NCI-H82 (cell line): ENCODE data around the gene MED9.
"Not testable (repeated sequence)": the region's sequence is repeated elsewhere in the genome, so short reads cannot be mapped to it uniquely, and the experiment has no call there.

Experiments
- DNase-seq: peaks from one replicate; lab custom pipeline; 2025; lab: John Stamatoyannopoulos, UW

MED9 gene, protein sequence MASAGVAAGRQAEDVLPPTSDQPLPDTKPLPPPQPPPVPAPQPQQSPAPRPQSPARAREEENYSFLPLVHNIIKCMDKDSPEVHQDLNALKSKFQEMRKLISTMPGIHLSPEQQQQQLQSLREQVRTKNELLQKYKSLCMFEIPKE

GRCh38 chr17:17476865-17477467, at the start of gene MED9:
TSS of gene MED9 (plus strand) at chr17:17477000. CDS start at chr17:17477042, 42 bp downstream.
- DNase-seq, result peak; percentile 98

- DNase-seq, result peak; percentile 68
These were observed 47.6 kb upstream of the MED9 start for GRCh38 chr17:17429222-17429621.

- DNase-seq, result not testable (repeated sequence)
These were observed 45.9 kb upstream of the MED9 start for GRCh38 chr17:17430924-17431323.

GRCh38 chr17:17431605-17432004, 45.2 kb upstream of the MED9 start:
- no peak for DNase-seq

DNA sequence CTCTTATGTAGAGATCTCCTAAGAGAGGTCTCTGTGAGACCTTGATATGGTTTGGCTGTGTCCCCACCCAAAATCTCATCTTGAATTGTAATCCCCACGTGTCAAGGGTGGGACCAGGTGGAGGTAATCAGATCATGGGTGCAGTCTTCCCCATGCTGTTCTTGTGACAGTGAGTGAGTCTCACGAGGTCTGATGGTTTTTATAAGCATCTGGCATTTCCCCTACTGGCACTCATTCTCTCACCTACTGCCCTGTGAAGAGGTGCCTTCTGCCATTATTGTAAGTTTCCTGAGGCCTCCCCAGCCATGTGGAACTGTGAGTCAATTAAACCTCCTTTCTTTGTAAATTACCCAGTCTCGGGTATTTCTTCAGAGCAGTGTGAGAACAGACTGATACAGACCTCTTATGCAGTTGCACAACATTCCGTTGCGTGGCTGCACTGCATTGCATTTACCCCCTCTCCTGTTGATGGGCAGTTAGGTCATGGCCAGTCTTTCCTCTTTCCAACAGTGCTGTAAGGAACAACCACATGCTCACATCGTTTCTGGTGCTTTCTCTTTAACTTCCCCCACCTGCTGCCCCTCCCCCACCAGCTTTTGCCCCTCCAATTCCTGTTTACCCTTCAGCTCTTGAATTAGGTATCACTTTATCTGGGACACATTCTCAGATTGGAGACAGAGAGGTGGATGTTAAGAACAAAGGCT, 43.6 kb upstream of the MED9 start:
- peak; percentile 52 for DNase-seq

DNA sequence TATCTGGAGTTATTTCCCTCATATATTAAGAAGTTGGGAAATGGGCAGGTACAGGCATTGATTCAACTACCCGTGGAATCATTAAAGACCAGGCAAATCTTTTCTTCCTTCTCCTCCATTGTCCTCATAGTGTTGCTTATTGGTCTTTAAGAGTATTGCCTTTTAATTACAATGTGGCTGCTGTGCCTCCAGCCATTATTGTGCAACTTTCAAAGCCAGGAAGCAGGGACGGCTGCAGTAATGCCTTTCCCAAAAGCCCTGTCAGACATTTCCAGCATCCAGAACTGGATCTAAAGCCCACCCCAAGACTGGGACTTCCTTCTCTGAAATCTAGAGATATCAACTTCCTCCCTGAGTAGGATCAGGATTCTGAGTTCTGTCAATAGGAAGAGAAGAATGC, 42.3 kb upstream of the MED9 start:
- DNase-seq, result no peak

DNA sequence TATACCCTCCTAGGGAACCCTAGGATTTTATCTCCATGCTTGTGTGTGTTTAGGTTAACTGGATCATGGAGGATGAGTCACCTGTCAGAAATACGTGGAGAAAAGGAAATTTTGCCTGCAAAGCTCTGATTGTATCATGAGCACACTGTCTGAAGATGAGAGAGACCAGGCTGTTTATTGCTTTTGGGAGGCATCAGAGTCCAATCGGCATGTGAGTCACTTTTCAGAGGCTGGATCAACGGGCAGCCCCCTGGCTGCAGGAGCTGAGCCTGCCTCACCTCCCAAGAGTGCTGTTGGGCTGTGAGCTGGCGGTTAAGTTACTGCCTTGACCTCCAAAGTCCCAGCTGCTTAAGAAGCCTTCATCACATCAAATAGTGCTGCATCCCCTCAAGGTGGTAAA, 41.5 kb upstream of the MED9 start:
- peak; percentile 57 for DNase-seq

DNA sequence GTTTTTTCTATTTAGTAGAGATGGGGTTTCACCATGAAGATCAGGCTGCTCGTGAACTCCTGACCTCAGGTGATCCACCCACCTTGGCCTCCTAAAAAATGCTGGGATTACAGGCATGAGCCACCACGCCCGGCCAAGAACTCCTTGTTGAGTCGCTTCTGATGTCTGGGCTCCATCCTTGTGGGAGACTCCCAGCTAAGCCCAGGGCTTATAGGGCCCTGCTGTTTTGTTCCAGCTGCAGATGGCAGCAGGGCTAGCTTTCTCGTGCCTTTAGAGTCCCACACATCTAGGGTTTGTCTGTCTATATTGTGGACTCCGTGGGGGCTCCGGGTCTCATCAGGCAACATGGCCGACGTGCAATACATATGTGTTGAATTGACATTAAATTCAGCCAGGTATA, 39.3 kb upstream of the MED9 start:
- DNase-seq, result peak; percentile 83

DNA sequence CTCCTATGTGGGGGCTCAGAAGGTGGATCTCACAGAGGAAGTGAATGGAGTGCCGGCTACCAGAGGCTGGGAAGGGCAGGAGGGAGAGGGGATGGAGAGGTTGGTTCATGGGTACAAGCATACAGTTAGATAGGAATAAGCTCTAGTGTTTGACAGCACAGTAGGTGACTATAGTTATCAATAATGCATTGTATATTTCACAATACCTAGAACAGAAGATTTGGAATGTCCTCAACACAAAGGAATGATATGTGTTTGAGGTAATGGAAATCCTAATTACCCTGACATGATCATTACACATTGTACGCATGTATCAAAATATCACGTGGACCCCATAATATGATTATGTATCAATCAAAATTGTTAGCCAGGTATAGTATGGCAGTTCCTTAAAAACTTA, 38.9 kb upstream of the MED9 start:
- no peak for DNase-seq

DNA sequence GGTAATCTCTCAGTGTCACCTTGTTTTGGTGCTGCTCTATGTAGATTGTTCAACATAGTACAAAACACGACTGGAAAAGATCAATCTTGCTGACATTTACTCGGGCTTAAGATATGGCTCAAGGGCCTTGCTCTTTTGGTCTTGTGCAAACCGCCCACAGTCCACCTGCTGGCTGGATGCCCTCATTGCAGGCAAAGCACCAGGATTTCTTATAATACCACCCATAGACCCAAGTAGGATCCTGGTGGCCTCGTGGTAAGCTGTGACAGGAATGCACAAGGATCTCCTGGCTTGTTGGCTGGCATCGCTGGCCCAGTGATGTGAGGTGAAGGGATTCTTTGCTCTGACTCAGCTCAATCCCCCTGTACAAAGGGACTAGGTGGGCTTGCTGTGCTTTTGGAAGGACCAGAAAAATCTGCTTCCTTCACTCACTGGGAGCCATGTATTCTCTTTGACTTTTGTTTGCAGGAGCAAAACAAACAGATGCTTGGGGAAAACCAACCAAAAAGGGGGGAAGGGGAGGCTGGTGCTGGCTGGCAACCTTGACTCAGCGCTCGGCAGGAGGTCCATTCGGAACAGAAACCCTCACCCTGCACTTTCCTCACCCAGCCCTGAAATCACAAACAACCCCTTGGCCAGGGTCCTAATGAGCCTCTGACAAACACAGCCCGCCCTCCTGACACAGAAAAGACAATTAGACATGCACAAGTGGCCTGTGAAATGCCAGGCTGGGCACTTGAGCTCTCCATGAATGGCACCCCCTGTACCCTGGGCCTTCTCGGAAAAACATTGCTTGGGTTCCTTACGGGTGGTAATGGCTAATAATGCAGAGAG, 36.6 kb upstream of the MED9 start:
- DNase-seq, result peak; percentile 94

GRCh38 chr17:17440938-17441675, 35.7 kb upstream of the MED9 start:
- peak; percentile 34 for DNase-seq

DNA sequence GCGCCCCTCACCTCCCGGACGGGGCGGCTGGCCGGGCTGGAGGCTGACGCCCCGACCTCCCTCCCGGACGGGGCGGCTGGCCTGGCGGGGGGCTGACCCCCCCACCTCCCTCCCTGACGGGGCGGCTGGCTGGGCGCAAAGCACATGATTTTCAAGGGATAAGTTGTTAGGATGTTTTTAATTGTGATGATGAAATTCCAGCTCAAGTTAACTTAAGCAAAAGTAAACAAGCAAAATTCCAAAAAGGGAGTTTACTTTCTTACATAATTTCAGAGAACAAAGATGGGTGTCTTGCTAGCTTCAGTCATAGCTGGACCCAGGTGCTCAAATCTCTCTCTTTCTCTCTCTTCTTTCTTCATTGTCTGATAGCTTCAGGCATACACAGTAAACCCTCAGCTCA, 33.6 kb upstream of the MED9 start:
- DNase-seq, result no peak

DNA sequence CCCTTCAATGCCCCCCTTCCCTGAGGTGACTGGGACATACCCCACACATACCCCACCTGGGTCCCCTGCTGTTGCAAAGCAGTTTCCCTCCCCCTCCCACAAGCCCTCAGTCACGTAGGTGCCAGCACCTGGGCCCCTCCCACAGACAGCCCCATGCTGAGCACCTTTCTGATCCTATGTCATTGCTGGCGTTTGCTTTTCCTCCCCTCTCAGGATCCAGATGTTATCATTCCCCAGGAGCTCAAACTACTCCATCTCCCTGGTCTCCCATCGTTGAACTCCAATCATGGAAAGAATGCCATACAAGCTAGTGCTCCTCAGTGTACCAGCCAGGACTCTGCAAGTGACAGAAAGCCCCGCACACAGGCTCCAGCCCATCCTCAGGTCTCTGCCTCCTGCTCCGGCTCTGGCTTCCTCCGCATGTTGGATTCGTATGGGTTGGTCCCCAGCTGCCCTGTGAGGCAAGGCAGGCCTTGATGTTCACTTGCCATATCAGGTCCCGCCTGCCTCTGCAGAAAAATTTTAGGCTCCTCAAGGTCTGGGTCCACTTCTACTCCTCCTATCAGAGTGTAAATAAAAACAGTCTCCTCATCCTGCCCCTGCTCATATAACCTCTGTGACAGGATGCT, 31.4 kb upstream of the MED9 start:
- DNase-seq, result no peak

- DNase-seq, result no peak
These were observed 30.7 kb upstream of the MED9 start for GRCh38 chr17:17445925-17446665.

DNA sequence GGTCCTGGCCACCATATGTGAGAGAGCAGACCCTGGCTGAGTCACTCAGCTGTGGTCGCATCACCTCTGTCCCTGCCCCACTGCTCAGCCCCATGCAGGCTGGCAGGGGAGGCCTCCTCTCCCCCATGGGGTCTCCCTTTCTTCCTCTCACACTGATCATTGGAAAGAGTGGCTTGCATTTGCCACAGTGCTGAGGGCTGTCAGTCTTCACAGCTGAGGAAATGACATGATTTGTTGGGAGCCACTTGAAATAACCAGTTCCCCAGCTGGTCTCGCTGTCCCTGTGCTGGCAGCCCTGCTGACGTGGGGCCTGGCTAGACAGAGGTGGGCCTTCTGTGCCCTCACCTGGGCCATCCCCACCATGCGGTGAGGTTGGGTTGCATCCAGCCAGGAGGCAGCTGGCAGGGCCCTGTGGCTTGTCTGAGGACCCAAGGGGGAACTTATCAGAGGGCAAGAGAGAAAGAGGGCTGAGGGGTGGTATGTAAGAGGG, 30.1 kb upstream of the MED9 start:
- no peak for DNase-seq

DNA sequence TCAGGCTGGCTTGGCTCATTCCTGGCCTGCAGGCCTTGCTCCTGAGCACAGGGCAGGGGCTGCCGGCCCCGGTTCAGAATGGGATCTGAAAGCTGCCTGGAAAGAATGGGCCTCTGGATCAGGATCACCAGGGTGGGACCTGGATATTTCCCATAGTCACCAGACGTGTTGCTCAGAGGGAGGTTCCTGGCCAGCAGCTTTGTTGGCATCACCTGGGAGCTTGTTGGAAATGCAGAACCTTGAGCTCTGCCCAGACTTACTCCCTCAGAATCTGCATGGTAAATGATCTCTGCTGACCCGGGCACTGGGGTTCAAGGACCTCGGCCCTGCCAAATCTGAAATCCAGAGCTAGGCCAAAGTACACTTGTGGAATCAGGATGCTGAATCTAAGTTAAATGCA, 29.5 kb upstream of the MED9 start:
- DNase-seq, result no peak

- DNase-seq, result no peak
These were observed 28.7 kb upstream of the MED9 start for GRCh38 chr17:17448076-17448475.

DNA sequence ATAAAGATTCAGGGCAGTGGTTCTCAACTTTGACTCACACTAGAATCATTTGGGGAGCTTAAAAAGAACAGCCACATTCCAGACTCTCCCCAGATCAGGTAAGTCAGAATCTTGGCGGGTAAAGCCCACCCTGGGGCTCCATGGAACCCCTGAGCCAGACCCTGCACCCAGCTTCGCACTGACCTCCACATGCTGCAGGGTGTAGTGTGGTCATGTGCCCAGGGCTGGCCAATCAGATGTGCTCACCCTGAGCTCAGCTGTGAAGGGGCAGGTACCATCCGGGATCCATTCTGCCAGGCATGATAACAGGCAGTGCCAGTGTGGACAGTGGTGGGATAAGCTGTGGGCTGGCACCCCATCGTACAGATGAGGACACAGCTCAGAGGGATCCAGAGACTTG, 28.1 kb upstream of the MED9 start:
- no peak for DNase-seq

- no peak for DNase-seq
These were observed 23.7 kb upstream of the MED9 start for GRCh38 chr17:17453088-17453487.

- DNase-seq, result no peak
These were observed 22.5 kb upstream of the MED9 start for GRCh38 chr17:17454276-17454675.

- DNase-seq, result not testable (repeated sequence)
These were observed 22.1 kb upstream of the MED9 start for GRCh38 chr17:17454700-17455099.
